GM18951 (cell line): ENCODE data around the gene TM9SF1.
"Not testable (repeated sequence)": the region's sequence is repeated elsewhere in the genome, so short reads cannot be mapped to it uniquely, and the experiment has no call there.

ENCODE experiments used
- POLR2A ChIP-seq: IDR thresholded peaks from 4 replicates; pipeline ENCODE4 v1.6.1; 2011; ENCODE audit warnings: mild to moderate bottlenecking; ENCODE audit not compliant: insufficient read length, insufficient read depth; ENCODE audit errors: extremely low read depth
- in situ Hi-C: fragments of 300-500 bp; cut with MboI; formaldehyde crosslinking; loops from one replicate; pipeline ENCODE4 v1.12.0; 2022; ENCODE audit warnings: low sequenced_read_pairs, mixed read lengths, inconsistent platforms; ENCODE audit not compliant: unreplicated experiment

The TM9SF1 gene

GRCh38 chr14:24213866-24214662 is 18.8 kb upstream of the TM9SF1 start:
- no peak for TF ChIP-seq POLR2A
- in situ Hi-C loops = no loop called here

DNA sequence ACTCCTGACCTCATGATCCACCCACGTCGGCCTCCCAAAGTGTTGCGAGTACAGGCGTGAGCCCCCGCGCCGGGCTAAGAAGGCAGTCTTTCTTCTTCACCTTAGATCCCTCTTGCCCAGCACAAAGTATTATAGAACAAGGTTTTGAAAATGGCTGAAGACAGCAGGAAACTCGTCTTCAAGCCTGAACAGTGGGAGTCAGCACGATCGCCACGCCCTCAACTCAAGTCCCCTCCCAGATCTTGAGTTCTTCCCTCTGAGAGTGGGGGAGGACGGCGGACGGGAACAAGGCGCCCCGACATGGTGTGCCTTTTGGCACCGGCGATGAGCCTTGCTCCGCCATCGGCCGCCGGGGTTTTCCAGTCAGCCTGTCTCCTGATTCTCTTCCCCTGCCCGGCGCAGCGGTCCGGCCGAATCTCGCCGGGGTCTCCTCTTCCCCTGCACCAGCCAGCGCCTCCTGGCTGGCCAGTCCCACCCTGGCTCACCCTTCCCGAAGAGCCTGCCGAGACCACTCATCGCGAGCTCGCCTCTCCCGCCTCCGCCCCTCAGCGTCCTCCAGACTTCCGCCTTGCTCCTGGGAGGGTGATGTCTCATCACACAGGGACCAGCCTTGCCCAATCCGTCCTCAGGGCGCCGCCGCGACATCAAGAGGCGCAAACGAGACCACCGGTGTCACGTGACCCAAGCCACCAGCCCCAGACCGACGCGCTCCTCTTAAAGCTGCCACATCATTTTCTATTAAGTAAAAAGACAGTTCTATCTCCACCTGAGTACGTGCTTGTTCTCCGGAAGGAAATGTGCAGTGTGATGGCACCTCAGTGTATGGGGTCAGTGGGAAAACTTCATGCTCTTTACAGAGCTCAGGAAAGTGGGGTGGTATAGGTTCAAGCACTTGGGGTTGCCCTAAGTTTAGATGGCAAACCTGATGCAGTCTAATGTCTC is 18.0 kb upstream of the TM9SF1 start, which contains the start of gene CHMP4A:
CHMP4A (minus strand) TSS at position 565 of the 942 bp plus-strand sequence; CDS start at position 516, 49 bp downstream.
- in situ Hi-C loops = no loop called here
- TF ChIP-seq POLR2A = peak; percentile 92

DNA sequence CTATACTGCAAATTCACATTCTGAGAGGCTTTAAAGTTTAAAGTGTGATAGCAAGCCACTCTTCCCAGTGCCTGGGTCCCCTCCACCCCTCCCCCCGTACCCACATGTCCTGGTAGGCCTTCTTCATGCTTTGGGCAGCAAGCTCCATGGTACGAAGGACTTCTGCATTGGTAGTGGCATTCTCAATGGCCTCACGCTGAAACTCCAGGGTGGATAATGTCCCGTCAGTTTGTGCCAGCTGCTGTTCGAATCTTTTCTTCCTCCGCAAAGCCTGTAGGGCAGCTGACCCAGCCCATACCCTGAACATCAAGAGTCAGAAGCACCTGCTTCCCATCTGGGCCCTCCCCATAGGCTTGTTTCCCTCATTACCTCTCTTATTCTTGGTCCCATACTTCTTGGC is 16.1 kb upstream of the TM9SF1 start:
- TF ChIP-seq POLR2A = no peak
- in situ Hi-C loops = no loop called here

DNA sequence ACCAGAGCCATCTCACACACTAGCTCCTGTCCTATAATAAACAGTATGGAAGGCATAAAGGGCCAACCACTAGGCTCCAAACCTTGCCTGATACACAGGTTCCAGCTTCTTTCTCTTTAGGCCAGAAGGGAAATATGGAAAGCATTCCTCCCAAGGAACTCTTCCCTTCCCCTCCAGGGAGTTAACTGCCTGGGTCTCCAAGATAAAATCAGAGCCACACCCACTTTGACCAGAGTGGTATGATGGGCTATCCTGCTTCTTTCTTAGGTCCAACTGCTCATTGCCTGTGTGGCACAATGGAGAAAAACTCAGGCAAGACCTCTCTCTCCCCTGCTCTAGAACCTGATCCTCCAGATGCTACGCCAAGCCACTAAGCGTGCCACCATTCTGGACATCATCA is 12.4 kb upstream of the TM9SF1 start:
- in situ Hi-C loops = no loop called here
- TF ChIP-seq POLR2A = no peak

- no peak for TF ChIP-seq POLR2A
- in situ Hi-C loops = no loop called here
Observed at GRCh38 chr14:24207104-24207551, 11.9 kb upstream of the TM9SF1 start.

DNA sequence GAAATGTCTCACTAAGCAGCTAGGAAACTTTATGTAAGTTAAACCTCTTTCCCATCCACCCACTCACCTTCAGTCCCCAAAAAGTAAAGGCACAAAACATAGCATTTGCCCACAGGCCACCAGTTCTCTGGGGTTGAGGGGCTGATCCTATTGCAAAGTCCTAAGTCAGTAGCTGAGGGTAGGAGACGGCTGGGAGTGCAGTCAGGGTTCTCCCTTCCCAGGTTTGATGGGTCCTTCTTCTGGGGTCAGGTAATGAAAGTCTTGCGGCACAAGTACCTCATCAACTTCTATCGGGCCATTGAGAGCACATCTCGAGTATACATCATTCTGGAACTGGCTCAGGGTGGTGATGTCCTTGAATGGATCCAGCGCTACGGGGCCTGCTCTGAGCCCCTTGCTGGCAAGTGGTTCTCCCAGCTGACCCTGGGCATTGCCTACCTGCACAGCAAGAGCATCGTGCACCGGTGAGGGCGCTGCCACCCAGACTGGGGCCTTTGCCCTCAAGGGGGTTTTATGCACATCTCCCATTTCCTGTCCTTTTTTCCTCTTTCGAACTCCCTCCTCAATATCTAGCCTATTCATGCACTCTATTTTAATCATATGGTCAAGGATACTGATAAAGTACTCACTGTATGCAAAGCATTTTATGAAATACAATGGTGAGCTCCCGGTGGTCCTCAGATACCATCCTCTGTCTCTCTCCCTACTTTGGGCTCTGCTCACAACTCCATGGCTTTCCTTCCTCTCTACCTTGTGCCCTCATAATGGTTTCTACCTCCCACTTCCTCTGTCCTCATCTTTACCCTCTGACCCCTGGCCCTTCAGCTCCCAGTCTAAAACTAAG is 11.2 kb upstream of the TM9SF1 start:
- in situ Hi-C loops = no loop called here
- no peak for TF ChIP-seq POLR2A

- TF ChIP-seq POLR2A = no peak
- in situ Hi-C loops = no loop called here
Observed at GRCh38 chr14:24204163-24205146, 9.2 kb upstream of the TM9SF1 start.

DNA sequence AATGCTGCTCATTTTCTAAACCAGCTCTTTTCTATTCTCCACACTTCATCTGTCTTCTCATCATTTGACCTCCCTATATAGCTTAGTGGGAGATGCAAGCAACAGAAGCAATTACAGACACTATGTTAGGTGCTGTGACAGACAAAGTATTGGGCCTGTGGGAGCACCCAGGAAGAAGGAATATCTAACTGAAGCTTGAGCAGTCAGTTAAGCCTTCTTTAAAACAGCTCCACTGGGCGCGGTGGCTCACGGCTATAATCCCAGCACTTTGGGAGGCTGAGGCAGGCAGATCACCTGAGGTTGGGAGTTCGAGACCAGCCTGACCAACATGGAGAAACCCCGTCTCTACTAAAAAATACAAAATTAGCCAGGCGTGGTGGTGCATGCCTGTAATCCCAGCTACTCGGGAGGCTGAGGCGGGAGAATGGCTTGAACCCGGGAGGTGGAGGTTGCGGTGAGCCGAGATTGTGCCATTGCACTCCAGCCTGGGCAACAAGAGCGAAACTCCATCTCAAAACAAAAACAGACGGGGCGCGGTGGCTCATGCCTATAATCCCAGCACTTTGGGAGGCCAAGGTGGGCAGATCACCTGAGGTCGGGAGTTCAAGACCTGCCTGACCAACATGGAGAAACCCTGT is 8.1 kb upstream of the TM9SF1 start:
- in situ Hi-C loops = not testable (repeated sequence)

- in situ Hi-C loops = not testable (repeated sequence)
Observed at GRCh38 chr14:24202538-24202937, 7.3 kb upstream of the TM9SF1 start.

- in situ Hi-C loops = no loop called here
- TF ChIP-seq POLR2A = no peak
Observed at GRCh38 chr14:24198814-24199524, 3.7 kb upstream of the TM9SF1 start.

DNA sequence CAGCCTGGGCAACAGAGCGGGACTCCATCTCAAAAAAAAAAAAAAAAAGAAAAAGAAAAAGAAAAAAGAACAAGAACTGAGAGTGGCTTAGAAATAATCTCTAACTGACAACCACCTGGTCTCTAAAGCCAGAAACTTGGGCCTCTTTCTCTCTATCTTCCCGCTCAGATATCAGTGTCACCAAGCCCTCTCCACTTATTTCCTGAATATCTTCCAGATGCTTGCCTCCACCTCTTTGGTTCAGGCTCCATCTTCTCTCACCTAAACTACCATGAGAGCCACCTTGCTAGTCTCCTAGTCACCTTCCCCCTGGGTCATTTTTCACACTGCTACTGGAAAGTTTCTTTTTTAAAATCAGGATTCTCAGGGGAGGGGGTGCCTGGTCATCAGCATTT is 1.8 kb upstream of the TM9SF1 start:
- no peak for TF ChIP-seq POLR2A

More for the DNA sequence above, 1.8 kb upstream of the TM9SF1 start:
- in situ Hi-C loops = no loop called here
